H9 (cell line): ENCODE measurements around the gene MINAR1. TPM values are rescaled to one million over a fixed set of nuclear protein-coding genes. Genes with fewer than 3 reads are reported as not detected.

ENCODE experiments used
- DNase-seq: peaks from one replicate; pipeline ENCODE4 v3.0.0-alpha.2; 2017
- H2AFZ ChIP-seq: one replicate; pipeline ENCODE4 v1.6.1; 2013; ENCODE audit warnings: mild to moderate bottlenecking, low read length, control low read depth, moderate library complexity
- H2AK5ac ChIP-seq: 2 replicates; pipeline ENCODE4 v1.6.1; 2013; ENCODE audit warnings: low read length, control low read depth, mixed read lengths; ENCODE audit not compliant: insufficient read length
- H2BK120ac ChIP-seq: one replicate; pipeline ENCODE4 v1.6.1; 2013; ENCODE audit warnings: low read depth, mild to moderate bottlenecking, low read length, control low read depth, inconsistent platforms; ENCODE audit not compliant: poor library complexity, severe bottlenecking
- H2BK12ac ChIP-seq: 2 replicates; pipeline ENCODE4 v1.6.1; 2013; ENCODE audit warnings: low read length, control low read depth, mixed read lengths, low read depth; ENCODE audit not compliant: insufficient read length
- H2BK15ac ChIP-seq: 2 replicates; pipeline ENCODE4 v1.6.1; 2013; ENCODE audit warnings: low read depth, low read length, control low read depth
- H2BK20ac ChIP-seq: one replicate; pipeline ENCODE4 v1.6.1; 2013; ENCODE audit warnings: low read depth, mild to moderate bottlenecking, low read length, control low read depth, inconsistent platforms; ENCODE audit not compliant: poor library complexity, severe bottlenecking
- H2BK5ac ChIP-seq: 2 replicates; pipeline ENCODE4 v1.6.1; 2013; ENCODE audit warnings: low read length, control low read depth, mixed read lengths; ENCODE audit not compliant: insufficient read length
- H3K14ac ChIP-seq: 2 replicates; pipeline ENCODE4 v1.6.1; 2013; ENCODE audit warnings: low read length, control low read depth; ENCODE audit not compliant: insufficient read depth
- H3K18ac ChIP-seq: 2 replicates; pipeline ENCODE4 v1.6.1; 2013; ENCODE audit warnings: low read depth, mild to moderate bottlenecking, mixed read lengths, low read length, control low read depth; ENCODE audit not compliant: insufficient read length
- H3K23ac ChIP-seq: 2 replicates; pipeline ENCODE4 v1.6.1; 2013; ENCODE audit warnings: low read length, control low read depth, mixed read lengths, low read depth; ENCODE audit not compliant: insufficient read length
- H3K23me2 ChIP-seq: 2 replicates; pipeline ENCODE4 v1.6.1; 2013; ENCODE audit warnings: low read depth, mild to moderate bottlenecking, mixed read lengths, low read length, control low read depth; ENCODE audit not compliant: insufficient read length, poor library complexity, severe bottlenecking
- H3K27ac ChIP-seq: 2 replicates; pipeline ENCODE4 v1.5.1; 2013; ENCODE audit warnings: low read length, control low read depth, mixed read lengths, low read depth; ENCODE audit not compliant: insufficient read length
- H3K27me3 ChIP-seq: 2 replicates; pipeline ENCODE4 v1.6.1; 2013; ENCODE audit warnings: low read length, control low read depth, inconsistent platforms; ENCODE audit not compliant: insufficient read depth
- H3K4ac ChIP-seq: 2 replicates; pipeline ENCODE4 v1.6.1; 2013; ENCODE audit warnings: low read depth, mild to moderate bottlenecking, control low read depth, inconsistent platforms, low read length, moderate library complexity
- H3K4me1 ChIP-seq: 2 replicates; pipeline ENCODE4 v1.6.1; 2013; ENCODE audit warnings: low read length, control low read depth, inconsistent platforms; ENCODE audit not compliant: insufficient read depth
- H3K4me2 ChIP-seq: 2 replicates; pipeline ENCODE4 v1.6.1; 2013; ENCODE audit warnings: low read length, control low read depth, mixed read lengths; ENCODE audit not compliant: insufficient read length, insufficient read depth
- H3K56ac ChIP-seq: 2 replicates; pipeline ENCODE4 v1.6.1; 2013; ENCODE audit warnings: low read depth, mild to moderate bottlenecking, mixed read lengths, low read length, control low read depth; ENCODE audit not compliant: insufficient read length
- H3K79me1 ChIP-seq: 2 replicates; pipeline ENCODE4 v1.6.1; 2013; ENCODE audit warnings: low read depth, mild to moderate bottlenecking, moderate library complexity, low read length, control low read depth, inconsistent platforms; ENCODE audit not compliant: insufficient read depth, poor library complexity, severe bottlenecking
- H3K79me2 ChIP-seq: 2 replicates; pipeline ENCODE4 v1.6.1; 2013; ENCODE audit warnings: low read length, control low read depth, inconsistent platforms; ENCODE audit not compliant: insufficient read depth
- H3K9ac ChIP-seq: 2 replicates; pipeline ENCODE4 v1.6.1; 2013; ENCODE audit warnings: low read length, control low read depth, mixed read lengths; ENCODE audit not compliant: insufficient read length; ENCODE audit errors: extremely low read depth
- H3K9me3 ChIP-seq: one replicate; pipeline ENCODE4 v1.6.1; 2013; ENCODE audit warnings: low read depth, low read length, inconsistent platforms; ENCODE audit not compliant: control insufficient read depth
- H3T11ph ChIP-seq: one replicate; pipeline ENCODE4 v1.6.1; 2013; ENCODE audit warnings: mild to moderate bottlenecking, low read length, control low read depth, inconsistent platforms
- H4K20me1 ChIP-seq: one replicate; pipeline ENCODE4 v1.6.1; 2013; ENCODE audit not compliant: control insufficient read depth, insufficient read length, insufficient read depth
- H4K5ac ChIP-seq: 2 replicates; pipeline ENCODE4 v1.6.1; 2013; ENCODE audit warnings: low read depth, mild to moderate bottlenecking, mixed read lengths, low read length, control low read depth; ENCODE audit not compliant: insufficient read length
- H4K8ac ChIP-seq: replicated peaks from 2 replicates; pipeline ENCODE4 v1.6.1; 2013; ENCODE audit warnings: low read length, control low read depth, mixed read lengths, low read depth; ENCODE audit not compliant: insufficient read length
- H4K91ac ChIP-seq: 2 replicates; pipeline ENCODE4 v1.6.1; 2013; ENCODE audit warnings: low read depth, mild to moderate bottlenecking, moderate library complexity, mixed read lengths, low read length, control low read depth; ENCODE audit not compliant: insufficient read length
- H3K27ac Mint-ChIP-seq, 3 experiments: 2 replicates in 2 of 3; 3 replicates in 1 of 3; pipeline ENCODE4 v1.8.0; 2020 to 2021; ENCODE audit warnings: mixed read lengths in 3 of 3, mild to moderate bottlenecking in 1 of 3, moderate library complexity in 1 of 3
- H3K27me3 Mint-ChIP-seq: 2 replicates; pipeline ENCODE4 v1.8.0; 2021; ENCODE audit warnings: low read depth, mild to moderate bottlenecking, moderate library complexity, mixed read lengths
- H3K36me3 Mint-ChIP-seq, 3 experiments: 2 replicates in 2 of 3; 3 replicates in 1 of 3; pipeline ENCODE4 v1.8.0; 2020 to 2021; ENCODE audit warnings: low read depth in 3 of 3, mixed read lengths in 3 of 3; ENCODE audit not compliant: insufficient read depth in 1 of 3
- H3K4me1 Mint-ChIP-seq, 2 experiments: 2 replicates each; pipeline ENCODE4 v1.8.0; 2020; ENCODE audit warnings: mixed read lengths in 2 of 2
- H3K4me3 Mint-ChIP-seq, 2 experiments: 2 replicates in 1 of 2; 3 replicates in 1 of 2; pipeline ENCODE4 v1.8.0; 2020 to 2021; ENCODE audit warnings: mild to moderate bottlenecking in 2 of 2, mixed read lengths in 2 of 2, moderate library complexity in 1 of 2
- H3K9me3 Mint-ChIP-seq, 2 experiments: 2 replicates in 1 of 2; 3 replicates in 1 of 2; pipeline ENCODE4 v1.8.0; 2020; ENCODE audit warnings: mild to moderate bottlenecking in 2 of 2, mixed read lengths in 2 of 2, moderate library complexity in 1 of 2
- CTCF ChIP-seq: fragments of 200-600 bp; sonication (generic); conservative IDR thresholded peaks from 3 replicates; pipeline ENCODE4 v1.8.0; 2021; ENCODE audit warnings: antibody characterized with exemption, mild to moderate bottlenecking
- WGBS: extraction: QIAGEN DNeasy Blood & Tissue Kit; methylation state at CpG from one replicate; pipeline ENCODE4 v1.1.7; 2013; ENCODE audit warnings: missing lambda C conversion rate, low lambda C conversion rate, mixed read lengths; ENCODE audit not compliant: insufficient read length; ENCODE audit errors: extremely low coverage; 5-methylcytosine and 5-hydroxymethylcytosine counted together
- total RNA-seq: library from RNA; stranded (reverse); gene quantifications from 2 replicates; pipeline ENCODE4 v1.2.1, GENCODE V29; 2021

The MINAR1 gene
- total RNA-seq, 1 experiment from 2014 or later: 0.74 TPM

- WGBS: 100% methylated on average over 1 of the region's 7 CpGs
- no peak overlapping the region for H3K9ac ChIP-seq
These were observed 8.3 kb downstream of the MINAR1 start for GRCh38 chr15:79440355-79440908.

More at GRCh38 chr15:79440355-79440908, 8.3 kb downstream of the MINAR1 start:
- Histone ChIP-seq H3K79me2 (no peaks in the 10 kb centered on the region), H2BK20ac (no peak overlapping the region), H4K91ac (no peak overlapping the region), H2AK5ac (no peak overlapping the region), H2BK15ac (no peak overlapping the region), H3T11ph (no peak overlapping the region), H2BK12ac (no peak overlapping the region), H3K4me2 (no peak overlapping the region), H3K23me2 (no peaks in the 10 kb centered on the region), H2AFZ (no peak overlapping the region), H4K8ac (no peak overlapping the region), H3K27me3 (no peaks in the 10 kb centered on the region; the same call in 1 of the 2 replicates), H3K56ac (no peak overlapping the region), H3K14ac (no peak overlapping the region), H2BK5ac (no peak overlapping the region), H3K27ac (no peak overlapping the region), H3K79me1 (no peaks in the 10 kb centered on the region), H4K20me1 (no peaks in the 10 kb centered on the region), H3K23ac (no peak overlapping the region), H2BK120ac (no peak overlapping the region), H3K4me1 (no peaks in the 10 kb centered on the region; the same call in 1 of the 2 replicates), H4K5ac (no peak overlapping the region), H3K18ac (no peak overlapping the region), H3K9me3 (no peaks in the 10 kb centered on the region), H3K4ac (no peak overlapping the region)
- no peak overlapping the region for H3K4me3 Mint-ChIP-seq
- no peaks in the 10 kb centered on the region for H3K36me3 Mint-ChIP-seq
- TF ChIP-seq CTCF: no peak
- no peak overlapping the region for H3K27ac Mint-ChIP-seq
- DNase-seq: no peak
- no peaks in the 10 kb centered on the region; a peak in 1 of 5 replicates for H3K9me3 Mint-ChIP-seq
- H3K4me1 Mint-ChIP-seq: peaks cover 9% of the 10 kb centered on the region in 2 experiments
- peaks cover 20% of the 10 kb centered on the region for H3K27me3 Mint-ChIP-seq
